ENCODE data around the gene S100A2.

S100A2 gene

DNA sequence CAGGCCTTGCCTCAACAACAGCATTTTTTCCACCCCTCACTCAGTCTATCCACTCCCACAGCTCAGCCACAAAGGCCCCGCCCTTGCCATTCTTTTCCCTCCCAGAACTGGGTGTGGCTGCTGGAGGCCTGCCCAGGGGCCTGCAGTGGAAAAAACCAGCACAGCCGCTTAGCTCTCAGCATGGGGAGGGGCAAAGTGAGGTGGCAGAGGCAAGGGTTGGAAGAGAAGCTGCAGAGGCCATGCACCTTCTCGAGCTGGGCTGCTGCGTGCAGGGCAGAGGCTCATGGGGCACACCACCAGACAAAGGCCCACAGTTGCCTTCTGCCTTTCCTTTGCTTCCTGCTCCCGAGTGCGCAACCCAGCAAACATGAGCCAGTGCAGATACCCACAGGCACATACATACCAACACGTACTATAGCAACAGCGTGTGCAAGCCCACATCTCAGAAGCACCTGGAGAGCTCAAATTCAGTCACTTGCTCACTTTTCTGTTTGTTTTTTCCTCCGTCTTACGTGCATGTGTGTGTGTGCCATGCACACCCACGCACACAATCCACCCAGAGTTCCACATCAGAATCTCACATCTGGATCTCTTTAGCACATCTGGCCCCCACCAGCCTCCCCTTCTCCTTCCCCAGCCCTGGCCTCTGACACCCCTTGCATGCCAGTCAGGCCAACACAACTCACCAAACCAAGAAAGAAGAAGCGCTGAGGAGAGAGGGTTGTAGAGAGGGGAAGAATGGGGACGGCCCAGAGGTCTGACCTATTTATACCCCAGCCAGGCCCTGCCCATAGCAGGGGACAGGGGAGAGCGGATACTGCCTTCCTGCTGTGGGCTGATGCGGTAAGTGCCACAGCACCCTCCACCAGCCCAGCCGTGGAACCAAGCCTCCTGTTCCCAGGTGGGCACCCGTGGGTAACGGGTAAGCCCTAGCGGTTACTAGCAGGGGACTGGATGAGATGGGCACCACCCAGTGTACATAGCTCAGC lies 20.3 kb downstream of the S100A2 start, which contains the start of gene S100A4:
TSS of gene S100A4 (minus strand) at position 740 of the 989 bp plus-strand sequence. CDS start 1,012 bp downstream, outside the sequence.
- DNase-seq (ENCODE audit: low read depth) = peak; percentile 62

DNA sequence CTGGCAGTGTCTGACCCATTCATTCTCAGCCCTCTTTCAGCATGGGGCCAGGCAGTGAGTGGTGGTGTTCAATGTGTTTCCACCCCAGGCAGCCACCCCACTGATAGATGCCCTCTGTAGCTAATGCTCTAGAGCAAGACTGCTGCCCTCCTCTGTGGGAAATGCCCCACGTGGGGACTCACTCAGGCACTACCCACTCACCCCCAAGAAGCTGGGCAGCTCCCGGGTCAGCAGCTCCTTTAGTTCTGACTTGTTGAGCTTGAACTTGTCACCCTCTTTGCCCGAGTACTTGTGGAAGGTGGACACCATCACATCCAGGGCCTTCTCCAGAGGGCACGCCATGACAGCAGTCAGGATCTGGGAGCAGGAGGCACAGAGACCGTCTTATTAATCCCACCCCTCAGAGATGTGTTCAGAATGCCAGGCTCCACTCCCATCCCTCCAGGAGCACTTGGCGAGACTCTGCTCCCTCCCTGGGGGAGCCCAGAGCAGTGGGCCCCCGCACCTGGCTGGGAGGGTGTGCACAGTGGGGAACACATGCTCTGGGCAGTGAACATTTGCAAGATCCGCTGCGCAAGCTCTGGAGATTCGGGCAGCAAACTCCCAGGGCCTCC lies 21.1 kb downstream of the S100A2 start:
- DNase-seq (ENCODE audit: low read depth) = no peak

DNA sequence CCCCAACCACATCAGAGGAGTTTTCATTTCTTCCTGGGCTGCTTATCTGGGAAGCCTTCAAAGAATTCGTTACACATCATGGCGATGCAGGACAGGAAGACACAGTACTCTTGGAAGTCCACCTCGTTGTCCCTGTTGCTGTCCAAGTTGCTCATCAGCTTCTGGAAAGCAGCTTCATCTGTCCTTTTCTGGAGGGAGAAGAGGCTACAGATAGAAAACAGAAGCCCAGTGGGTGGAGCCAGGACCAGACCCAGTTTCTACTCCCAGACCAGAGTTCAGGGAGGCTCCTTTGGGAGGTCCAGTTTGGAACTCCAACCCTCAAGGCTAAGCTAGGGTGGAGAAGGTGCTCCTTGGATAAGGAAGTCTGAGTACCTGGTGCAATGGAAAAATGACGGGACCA lies 21.9 kb downstream of the S100A2 start:
- no peak for DNase-seq (ENCODE audit: low read depth)

DNA sequence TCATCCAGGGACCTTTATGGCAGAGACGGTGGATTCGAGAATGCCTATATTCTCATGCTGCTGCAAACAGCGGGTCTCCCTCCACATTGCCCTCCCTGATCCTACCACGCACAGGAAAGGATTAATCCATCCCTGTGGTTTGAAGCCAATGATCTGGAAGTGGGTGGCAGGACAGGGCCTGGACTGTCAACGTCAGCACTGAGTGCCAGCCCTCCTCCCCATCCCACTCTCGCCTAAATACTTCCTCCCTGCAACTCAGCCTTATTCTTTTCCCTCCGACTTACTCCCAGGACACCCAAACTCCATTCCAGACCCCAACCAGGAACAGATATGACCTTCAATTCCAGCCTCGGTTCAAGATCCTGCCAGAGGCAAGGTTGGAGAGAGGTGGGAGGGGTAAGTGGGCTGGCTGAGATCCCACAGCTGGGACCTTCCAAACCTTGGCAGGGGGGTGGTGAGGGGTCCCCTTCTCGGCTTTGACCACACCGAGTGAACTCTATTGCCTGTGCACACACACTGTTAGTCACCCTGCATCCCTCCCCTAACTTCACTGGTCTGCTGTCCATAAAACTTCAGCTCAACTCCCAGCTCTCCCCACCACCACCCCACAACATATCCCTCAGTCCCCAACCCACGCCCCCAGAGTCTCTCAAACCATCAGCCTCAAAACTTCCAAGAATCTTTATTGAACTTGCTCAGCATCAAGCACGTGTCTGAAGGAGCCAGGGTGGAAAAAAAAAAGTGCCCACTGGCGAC lies 22.5 kb downstream of the S100A2 start:
- DNase-seq (ENCODE audit: low read depth) = no peak

GRCh38 chr1:153541641-153542590 lies 23.7 kb downstream of the S100A2 start:
- no peak for DNase-seq (ENCODE audit: low read depth)

GRCh38 chr1:153540394-153541361 lies 25.0 kb downstream of the S100A2 start, which contains the start of gene S100A5:
S100A5 (minus strand) TSS chr1:153540934; CDS start chr1:153540191, 743 bp downstream.
- no peak for DNase-seq (ENCODE audit: low read depth)

GRCh38 chr1:153539395-153540093 lies 26.1 kb downstream of the S100A2 start:
- DNase-seq (ENCODE audit: low read depth) = no peak

- DNase-seq (ENCODE audit: low read depth) = no peak
Observed at GRCh38 chr1:153538315-153538821, 27.3 kb downstream of the S100A2 start.

- DNase-seq (ENCODE audit: low read depth) = no peak
Observed at GRCh38 chr1:153537376-153537730, 28.3 kb downstream of the S100A2 start.

DNA sequence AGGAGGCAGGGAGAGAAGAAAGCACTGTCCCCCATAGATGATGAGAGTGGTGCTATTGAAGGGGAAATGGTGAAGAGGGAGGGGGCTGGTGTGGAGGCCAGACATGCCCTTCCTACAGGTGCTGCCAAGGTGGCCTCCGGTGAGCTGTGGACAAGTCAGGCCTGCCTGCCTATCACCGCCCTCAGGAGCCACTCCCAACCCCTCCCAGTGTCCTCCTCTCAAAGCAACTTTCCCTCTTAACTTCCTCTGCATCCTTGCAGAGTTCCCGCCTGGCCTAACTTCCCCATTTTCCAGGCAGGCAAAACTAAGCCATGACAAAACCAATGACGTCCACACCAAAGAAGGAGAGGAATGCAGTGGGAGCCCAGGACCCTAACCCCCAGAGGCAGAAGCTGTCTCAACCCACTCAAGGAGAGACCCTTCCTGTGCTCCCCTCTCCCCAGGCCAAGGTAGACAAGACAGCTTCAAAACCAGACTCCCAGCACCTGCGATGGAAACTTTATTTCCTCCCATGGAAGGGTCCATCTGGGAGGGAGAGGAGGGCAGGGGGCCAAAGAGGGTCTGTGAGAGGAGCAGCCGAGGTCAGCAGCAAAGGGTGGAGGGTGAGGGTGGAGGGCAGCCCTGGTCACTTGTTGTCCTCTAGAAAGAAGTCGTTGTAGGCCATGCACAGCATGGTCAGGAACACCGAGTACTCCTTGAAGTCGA lies 28.8 kb downstream of the S100A2 start:
- DNase-seq (ENCODE audit: low read depth) = no peak

- DNase-seq (ENCODE audit: low read depth) = peak; percentile 60
Observed at GRCh38 chr1:153536012-153536670, 29.5 kb downstream of the S100A2 start.

GRCh38 chr1:153535242-153536011 lies 30.2 kb downstream of the S100A2 start, which contains the start of gene S100A6:
S100A6 (minus strand) TSS chr1:153535991; CDS start chr1:153535339, 652 bp downstream.
- DNase-seq (ENCODE audit: low read depth) = no peak

DNA sequence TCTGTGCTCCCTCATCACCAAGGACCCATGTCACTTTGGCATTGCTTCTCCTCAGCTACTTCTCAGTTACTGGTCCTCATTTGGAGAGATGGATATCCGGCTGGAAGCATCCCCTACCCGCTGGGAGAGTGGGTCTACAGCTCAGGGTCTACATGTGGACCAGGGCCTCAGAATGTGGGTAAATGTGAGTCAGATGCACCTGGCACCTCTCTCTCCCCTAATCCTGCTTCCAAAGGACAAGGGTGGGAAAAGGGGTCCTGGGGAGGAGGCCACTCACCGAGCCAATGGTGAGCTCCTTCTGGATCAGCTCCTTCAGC lies 30.8 kb downstream of the S100A2 start:
- no peak for DNase-seq (ENCODE audit: low read depth)

DNA sequence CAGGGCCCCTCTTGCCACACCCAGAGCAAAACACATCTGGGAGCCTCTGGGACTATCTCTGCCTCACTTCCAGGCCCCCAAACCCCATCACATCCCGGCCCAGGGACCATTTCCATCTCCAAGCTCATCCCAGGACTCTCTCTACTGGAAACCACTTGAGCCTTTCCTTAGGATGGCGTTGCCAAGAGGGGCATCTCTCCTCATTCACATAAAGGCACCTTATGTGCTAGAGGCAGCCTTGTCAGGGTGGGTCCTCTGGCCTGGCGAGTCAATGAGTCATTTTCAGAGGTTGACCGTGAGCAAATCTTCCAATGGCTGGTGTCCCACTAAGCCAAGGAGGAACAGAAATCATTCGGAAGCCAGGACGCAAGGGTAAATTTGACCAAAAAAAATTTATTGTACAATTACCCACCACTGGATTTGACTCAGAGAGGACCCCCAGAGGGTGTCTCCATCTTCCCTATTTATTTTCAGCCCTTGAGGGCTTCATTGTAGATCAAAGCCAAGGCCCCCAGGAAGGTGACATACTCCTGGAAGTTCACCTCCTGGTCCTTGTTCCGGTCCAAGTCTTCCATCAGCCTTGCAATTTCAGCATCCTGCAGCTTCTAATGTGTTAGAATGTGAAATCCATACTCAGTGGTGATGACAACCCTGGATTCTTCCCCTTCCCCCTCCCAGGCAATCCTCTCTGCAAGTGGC lies 31.3 kb downstream of the S100A2 start:
- DNase-seq (ENCODE audit: low read depth) = no peak

DNA sequence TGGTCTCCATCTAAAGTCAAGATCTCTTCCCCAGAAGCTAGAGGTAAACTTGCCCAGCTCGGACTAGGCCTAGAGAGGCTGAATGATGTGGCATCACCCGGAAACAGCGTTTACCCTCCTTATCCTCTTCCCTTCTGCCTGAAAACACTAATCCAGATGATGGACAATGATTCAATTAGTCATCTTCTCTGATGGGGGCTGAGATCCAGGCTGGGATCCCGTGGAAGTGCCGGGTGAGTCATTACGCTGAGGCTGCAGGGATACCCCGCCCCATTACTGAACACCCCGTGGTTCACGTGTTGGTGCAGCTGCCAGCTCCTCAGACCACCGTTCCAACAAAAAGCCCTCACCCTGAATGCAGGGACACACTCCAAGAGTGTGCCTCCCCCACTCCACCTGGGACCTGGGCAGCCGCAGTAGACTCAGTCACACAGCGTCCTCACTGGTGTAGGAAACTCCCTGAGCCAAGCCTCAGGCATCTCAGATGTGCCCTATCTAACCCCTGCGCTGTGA lies 31.9 kb downstream of the S100A2 start:
- no peak for DNase-seq (ENCODE audit: low read depth)
